Caco-2 (cell line): ENCODE results near the gene BLZF1. TPM values are rescaled to one million over a fixed set of nuclear protein-coding genes. Genes with fewer than 3 reads are reported as not detected.

Experiments
- BruUV-seq: library from RNA; stranded (reverse); fragments of 400-500 nt; replicated peaks from 2 replicates; lab custom pipeline; 2021; lab: Mats Ljungman, UMichigan
- CTCF ChIA-PET: fragments of 300-600 bp; sonication (Branson Sonifier 250); formaldehyde crosslinking; loops from one replicate; lab custom pipeline; 2022; ENCODE audit warnings: antibody characterized with exemption; lab: Charles Lee
- POLR2A ChIA-PET: fragments of 300-600 bp; sonication (Branson Sonifier 250); formaldehyde crosslinking; loops from one replicate; lab custom pipeline; 2022; ENCODE audit warnings: antibody characterized with exemption; lab: Charles Lee
- DNase-seq, 2 experiments: peaks; one replicate each; pipeline versions ENCODE4 v3.0.0 to v3.0.0-alpha.2; 2020 to 2022
- H3K27me3 ChIP-seq: replicated peaks from 2 replicates; pipeline ENCODE4 v1.6.0; 2011; ENCODE audit warnings: low read length; ENCODE audit not compliant: control insufficient read depth, insufficient read depth
- H3K36me3 ChIP-seq: 2 replicates; pipeline ENCODE4 v1.5.1; 2011; ENCODE audit warnings: low read length; ENCODE audit not compliant: control insufficient read depth, insufficient read depth
- H3K4me1 ChIP-seq: fragments of 250-450 bp; sonication (Bioruptor Pico); 2 replicates; pipeline ENCODE4 v1.5.1; 2020; ENCODE audit warnings: mild to moderate bottlenecking
- H3K4me3 ChIP-seq: 2 replicates; pipeline ENCODE4 v1.5.1; 2011; ENCODE audit warnings: low read depth, mild to moderate bottlenecking, control low read depth, low read length
- H3K9me3 ChIP-seq: fragments of 250-450 bp; sonication (Bioruptor Pico); 2 replicates; pipeline ENCODE4 v1.5.1; 2020; ENCODE audit warnings: mild to moderate bottlenecking, moderate library complexity
- H3K27ac Mint-ChIP-seq: one replicate; pipeline ENCODE4 v1.8.0; 2022; ENCODE audit warnings: mixed read lengths; ENCODE audit not compliant: unreplicated experiment
- H3K27me3 Mint-ChIP-seq: one replicate; pipeline ENCODE4 v1.8.0; 2022; ENCODE audit warnings: mixed read lengths; ENCODE audit not compliant: insufficient read depth, unreplicated experiment
- H3K36me3 Mint-ChIP-seq: one replicate; pipeline ENCODE4 v1.8.0; 2022; ENCODE audit warnings: mild to moderate bottlenecking, mixed read lengths; ENCODE audit not compliant: insufficient read depth, unreplicated experiment
- H3K4me1 Mint-ChIP-seq: one replicate; pipeline ENCODE4 v1.8.0; 2022; ENCODE audit warnings: low read depth, mixed read lengths; ENCODE audit not compliant: unreplicated experiment
- H3K4me3 Mint-ChIP-seq: one replicate; pipeline ENCODE4 v1.8.0; 2022; ENCODE audit warnings: mild to moderate bottlenecking, moderate library complexity, mixed read lengths; ENCODE audit not compliant: unreplicated experiment
- H3K9me3 Mint-ChIP-seq: one replicate; pipeline ENCODE4 v1.8.0; 2022; ENCODE audit warnings: mixed read lengths; ENCODE audit not compliant: unreplicated experiment
- intact Hi-C: fragments of 100-400 bp; cut with micrococcal nuclease; formaldehyde crosslinking; loops from one replicate; pipeline ENCODE4 v1.10.0; 2022; ENCODE audit not compliant: unreplicated experiment
- total RNA-seq: library from RNA; stranded (reverse); gene quantifications from 2 replicates; pipeline ENCODE4 v1.2.3, GENCODE V29; 2022
- TF ChIP-seq, protein P1 (sequence below), 2 experiments: fragments of 200-600 bp in 1 of 2; IDR thresholded peaks; 1 replicate in 1 of 2; 2 replicates in 1 of 2; pipeline versions ENCODE4 v1.5.1 to v1.8.0; 2011 to 2022; ENCODE audit warnings: antibody characterized with exemption in 1 of 2, control low read depth in 1 of 2, inconsistent platforms in 1 of 2, low read depth in 1 of 2, low read length in 1 of 2, mild to moderate bottlenecking in 1 of 2, moderate library complexity in 1 of 2; ENCODE audit not compliant: insufficient read depth in 1 of 2, severe bottlenecking in 1 of 2, unreplicated experiment in 1 of 2

BLZF1 gene
- total RNA-seq, 1 experiment from 2014 or later = 23.5 TPM

DNA sequence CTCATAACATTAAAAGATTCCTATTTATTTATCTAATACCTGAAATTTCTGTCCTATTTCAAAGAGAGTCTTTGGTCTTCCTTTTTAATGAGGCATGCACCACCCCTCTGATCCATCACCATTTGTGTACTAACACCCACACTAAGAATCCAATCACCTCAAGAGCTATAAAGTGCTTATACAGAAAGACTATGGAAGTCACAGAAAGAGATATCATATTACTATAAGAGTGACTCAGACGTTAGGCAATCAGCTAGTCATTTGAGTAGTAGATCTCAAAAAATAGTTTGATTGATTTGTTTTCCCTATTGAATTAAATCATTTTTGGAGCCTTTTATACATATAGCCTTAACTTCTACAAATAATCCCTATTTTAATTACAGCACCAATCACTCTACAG, 46.5 kb upstream of the BLZF1 start:
- no peak for DNase-seq
- Mint-ChIP-seq H3K36me3 (no peaks in the 10 kb centered on the region), H3K27ac (no peak overlapping the region), H3K4me1 (peaks cover 4% of the 10 kb centered on the region), H3K4me3 (no peak overlapping the region), H3K9me3 (no peaks in the 10 kb centered on the region), H3K27me3 (no peaks in the 10 kb centered on the region)
- BruUV-seq = no TSS peak
- TF ChIP-seq, protein P1, sequence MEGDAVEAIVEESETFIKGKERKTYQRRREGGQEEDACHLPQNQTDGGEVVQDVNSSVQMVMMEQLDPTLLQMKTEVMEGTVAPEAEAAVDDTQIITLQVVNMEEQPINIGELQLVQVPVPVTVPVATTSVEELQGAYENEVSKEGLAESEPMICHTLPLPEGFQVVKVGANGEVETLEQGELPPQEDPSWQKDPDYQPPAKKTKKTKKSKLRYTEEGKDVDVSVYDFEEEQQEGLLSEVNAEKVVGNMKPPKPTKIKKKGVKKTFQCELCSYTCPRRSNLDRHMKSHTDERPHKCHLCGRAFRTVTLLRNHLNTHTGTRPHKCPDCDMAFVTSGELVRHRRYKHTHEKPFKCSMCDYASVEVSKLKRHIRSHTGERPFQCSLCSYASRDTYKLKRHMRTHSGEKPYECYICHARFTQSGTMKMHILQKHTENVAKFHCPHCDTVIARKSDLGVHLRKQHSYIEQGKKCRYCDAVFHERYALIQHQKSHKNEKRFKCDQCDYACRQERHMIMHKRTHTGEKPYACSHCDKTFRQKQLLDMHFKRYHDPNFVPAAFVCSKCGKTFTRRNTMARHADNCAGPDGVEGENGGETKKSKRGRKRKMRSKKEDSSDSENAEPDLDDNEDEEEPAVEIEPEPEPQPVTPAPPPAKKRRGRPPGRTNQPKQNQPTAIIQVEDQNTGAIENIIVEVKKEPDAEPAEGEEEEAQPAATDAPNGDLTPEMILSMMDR (IDR thresholded peaks at IDR 0.05; ENCODE audit: insufficient read depth in 1 of 2, low read depth in 1 of 2, low read length in 1 of 2, severe bottlenecking in 1 of 2, unreplicated experiment in 1 of 2) = no peak
- Histone ChIP-seq H3K27me3 (no peaks in the 10 kb centered on the region), H3K4me3 (no peak overlapping the region), H3K4me1 (no peaks in the 10 kb centered on the region), H3K36me3 (no peaks in the 10 kb centered on the region), H3K9me3 (no peaks in the 10 kb centered on the region)
- intact Hi-C loops = no loop called here
- ChIA-PET CTCF (no interaction called here), POLR2A (no interaction called here)

GRCh38 chr1:169322138-169322537, 45.9 kb upstream of the BLZF1 start:
- TF ChIP-seq, protein P1 (IDR thresholded peaks at IDR 0.05; ENCODE audit: insufficient read depth in 1 of 2, low read depth in 1 of 2, low read length in 1 of 2, severe bottlenecking in 1 of 2, unreplicated experiment in 1 of 2) = no peak
- Histone ChIP-seq H3K27me3 (no peaks in the 10 kb centered on the region), H3K4me1 (no peaks in the 10 kb centered on the region), H3K9me3 (no peaks in the 10 kb centered on the region), H3K36me3 (no peaks in the 10 kb centered on the region), H3K4me3 (no peak overlapping the region)
- ChIA-PET POLR2A (no interaction called here), CTCF (no interaction called here)
- no peak for DNase-seq
- Mint-ChIP-seq H3K4me1 (no peaks in the 10 kb centered on the region), H3K27ac (no peak overlapping the region), H3K9me3 (no peaks in the 10 kb centered on the region), H3K27me3 (no peaks in the 10 kb centered on the region), H3K4me3 (no peak overlapping the region), H3K36me3 (no peaks in the 10 kb centered on the region)
- BruUV-seq = no TSS peak
- intact Hi-C loops = no loop called here

DNA sequence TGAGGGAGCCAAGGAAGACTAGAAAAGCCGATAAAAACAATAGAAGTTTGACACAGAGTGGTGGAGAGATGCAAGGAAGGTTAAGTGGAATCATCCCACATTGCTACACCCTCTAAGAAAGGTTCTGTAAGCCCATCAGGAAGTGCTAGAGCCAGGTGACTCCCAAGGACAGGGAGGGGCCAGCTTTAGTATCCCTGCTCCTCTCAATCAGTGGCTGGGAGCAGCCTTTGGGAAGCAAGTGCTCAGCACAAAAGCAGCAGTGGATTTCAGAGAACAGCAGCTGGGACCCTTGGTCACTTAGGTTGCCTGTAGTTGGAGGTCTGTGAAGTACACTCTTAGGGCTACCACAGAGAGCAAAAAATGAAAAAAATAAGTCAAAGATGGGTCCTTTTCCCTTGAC, 42.9 kb upstream of the BLZF1 start:
- CTCF ChIA-PET = no interaction called here
- intact Hi-C loops = no loop called here
- Histone ChIP-seq H3K4me1 (no peaks in the 10 kb centered on the region), H3K4me3 (no peak overlapping the region), H3K36me3 (no peaks in the 10 kb centered on the region), H3K27me3 (no peaks in the 10 kb centered on the region), H3K9me3 (no peaks in the 10 kb centered on the region; the same call in 1 of the 2 replicates)
- Mint-ChIP-seq H3K4me1 (no peaks in the 10 kb centered on the region), H3K27ac (no peak overlapping the region), H3K9me3 (peaks cover 12% of the 10 kb centered on the region), H3K36me3 (no peaks in the 10 kb centered on the region), H3K4me3 (no peak overlapping the region), H3K27me3 (no peaks in the 10 kb centered on the region)
- TF ChIP-seq, protein P1 (IDR thresholded peaks at IDR 0.05; ENCODE audit: insufficient read depth in 1 of 2, low read depth in 1 of 2, low read length in 1 of 2, severe bottlenecking in 1 of 2, unreplicated experiment in 1 of 2) = no peak
- POLR2A ChIA-PET = no interaction called here
- no TSS peak for BruUV-seq
- DNase-seq = no peak
